ENCODE measurements around the gene RPE.

RPE gene

DNA sequence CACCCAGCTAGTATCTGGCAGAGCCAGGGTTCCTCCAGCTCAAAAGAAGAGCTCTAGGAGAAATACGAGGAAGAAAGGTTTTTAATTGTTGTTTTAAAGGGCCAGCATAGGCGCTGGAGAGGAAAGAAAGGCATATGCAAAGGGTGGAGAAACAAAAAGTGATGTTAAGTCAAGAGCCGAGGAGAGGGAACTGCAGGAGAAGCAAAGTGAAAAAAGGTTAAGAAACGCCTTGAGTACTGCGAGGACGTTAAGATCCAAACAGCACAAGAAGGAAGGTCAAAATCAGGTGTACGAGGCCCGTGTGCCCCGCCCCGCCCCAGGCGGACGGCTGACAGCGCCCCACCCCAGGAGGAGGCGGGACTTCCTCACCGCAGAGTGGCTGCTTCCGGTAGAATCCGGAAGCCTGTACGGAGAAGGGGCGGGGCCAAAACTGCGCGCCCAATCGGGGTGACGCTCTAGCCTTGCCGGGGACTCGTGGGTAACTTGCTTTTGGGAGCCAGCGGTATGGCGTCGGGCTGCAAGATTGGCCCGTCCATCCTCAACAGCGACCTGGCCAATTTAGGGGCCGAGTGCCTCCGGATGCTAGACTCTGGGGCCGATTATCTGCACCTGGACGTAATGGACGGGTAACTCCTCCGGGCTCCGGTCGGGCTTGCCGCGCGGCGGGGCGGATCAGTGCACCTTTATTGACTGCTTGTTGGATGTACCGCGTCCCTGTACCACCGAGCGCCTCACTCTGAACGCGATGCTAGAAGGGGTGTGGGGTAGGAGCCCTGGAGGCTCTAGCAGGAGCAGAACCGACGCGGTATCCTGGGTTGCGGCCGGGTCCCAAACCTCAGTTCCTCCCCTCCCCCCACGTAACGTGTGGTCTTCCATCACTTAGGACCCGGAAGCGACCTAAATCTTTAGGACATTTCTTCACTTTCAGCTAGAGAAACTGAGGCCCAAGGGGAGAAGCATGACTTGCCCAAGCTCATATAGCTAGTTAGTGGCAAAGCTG lies at the start of gene RPE:
Gene RPE (plus strand): TSS at position 481 of the 1,000 bp plus-strand sequence. CDS start 24 bp downstream, at position 505.
- DNase-seq (ENCODE audit: insufficient read length, low spot score) (peak; percentile 87), FAIRE-seq (peak; percentile 94)

- no peak for DNase-seq (ENCODE audit: insufficient read length, low spot score)
- no peak for FAIRE-seq
These were observed 46.2 kb upstream of the RPE start for GRCh38 chr2:209956271-209956670.

- DNase-seq (ENCODE audit: insufficient read length, low spot score) (no peak), FAIRE-seq (no peak)
These were observed 44.4 kb upstream of the RPE start for GRCh38 chr2:209958016-209958415.

DNA sequence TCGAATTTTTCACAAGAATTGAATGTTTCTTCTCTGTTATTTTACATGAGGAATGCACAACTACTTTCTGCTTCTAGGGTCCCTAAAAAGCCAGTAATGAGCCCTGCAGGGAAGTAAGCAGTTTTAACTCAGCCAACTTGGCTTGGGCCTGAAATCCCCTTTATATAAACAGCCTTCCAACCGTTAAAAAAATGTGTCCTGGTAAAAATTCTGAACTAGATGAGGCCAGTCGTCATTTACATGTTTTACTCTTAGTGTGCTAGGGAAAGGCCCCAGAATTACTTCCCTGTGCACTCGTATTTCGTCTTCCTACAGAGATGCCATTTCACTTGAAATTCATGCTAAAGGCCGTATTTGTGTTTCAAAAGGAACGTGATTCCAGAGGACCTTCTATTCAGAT lies 42.4 kb upstream of the RPE start:
- FAIRE-seq (no peak), DNase-seq (ENCODE audit: insufficient read length, low spot score) (no peak)

DNA sequence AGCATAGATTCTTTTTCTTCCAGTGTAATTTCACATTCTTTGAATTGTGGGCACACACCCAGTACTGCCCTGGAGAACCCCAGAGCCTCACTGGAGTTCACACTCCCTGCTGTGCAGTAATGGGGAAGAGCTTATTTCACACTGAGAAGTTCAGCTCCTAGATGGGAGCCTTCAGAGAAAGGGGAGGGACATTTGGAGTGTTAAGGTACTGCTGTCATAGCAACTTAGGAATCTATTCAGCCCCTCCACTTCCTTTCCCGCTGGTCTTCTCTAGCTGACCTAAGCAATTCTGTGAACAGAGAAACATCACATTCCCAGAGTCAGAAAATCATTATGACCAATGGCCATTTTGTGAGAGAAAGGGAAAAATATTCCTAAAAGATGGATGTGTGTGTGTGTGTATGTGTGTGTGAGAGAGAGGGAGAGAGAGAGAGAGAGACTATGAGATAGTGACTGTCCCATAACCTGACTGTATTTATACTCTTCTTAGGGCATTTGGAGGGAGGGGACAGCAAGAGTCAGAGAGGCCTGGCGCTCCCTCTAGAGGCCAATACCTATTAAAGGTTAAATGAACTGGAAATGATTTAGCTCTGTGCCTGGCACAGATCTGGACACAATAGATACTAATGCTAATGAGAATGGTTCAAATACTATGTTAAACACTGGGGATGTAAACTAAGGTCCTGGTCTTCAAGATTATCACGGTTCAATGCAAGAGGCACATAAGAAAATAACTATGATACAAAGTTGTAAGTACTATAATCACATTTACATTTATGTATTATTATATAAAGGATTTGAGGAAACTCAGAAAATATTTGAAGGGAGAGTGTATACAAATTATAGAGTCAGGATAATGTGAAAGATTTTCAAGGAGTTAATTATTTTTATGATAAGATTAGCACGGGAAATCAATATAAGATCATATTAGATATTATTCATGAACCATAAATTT lies 41.5 kb upstream of the RPE start:
- FAIRE-seq, result no peak
- peak; percentile 27 for DNase-seq (ENCODE audit: insufficient read length, low spot score)

- no peak for FAIRE-seq
- DNase-seq (ENCODE audit: insufficient read length, low spot score), result no peak
These were observed 36.7 kb upstream of the RPE start for GRCh38 chr2:209965723-209966122.

GRCh38 chr2:209969692-209970091 lies 32.7 kb upstream of the RPE start:
- FAIRE-seq (no peak), DNase-seq (ENCODE audit: insufficient read length, low spot score) (no peak)

DNA sequence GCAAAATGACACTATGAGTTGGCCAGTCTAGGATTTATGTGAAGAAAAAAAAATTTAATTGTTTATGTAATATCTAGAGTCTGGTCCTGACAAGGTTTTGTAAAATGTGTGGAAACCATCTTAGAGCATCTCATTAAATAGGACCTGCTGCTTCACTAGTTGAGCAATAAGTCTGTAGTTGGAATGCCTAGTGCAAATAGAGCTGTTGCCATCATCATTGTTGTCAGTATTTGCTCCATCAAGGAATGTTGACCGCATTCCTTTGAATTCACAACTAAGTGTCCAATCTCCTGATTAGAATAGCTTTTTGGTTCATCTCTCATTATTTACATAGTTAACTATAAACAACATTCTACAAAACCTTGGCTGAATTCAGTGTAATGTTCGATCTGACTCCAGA lies 32.2 kb upstream of the RPE start:
- FAIRE-seq, result no peak

DNA sequence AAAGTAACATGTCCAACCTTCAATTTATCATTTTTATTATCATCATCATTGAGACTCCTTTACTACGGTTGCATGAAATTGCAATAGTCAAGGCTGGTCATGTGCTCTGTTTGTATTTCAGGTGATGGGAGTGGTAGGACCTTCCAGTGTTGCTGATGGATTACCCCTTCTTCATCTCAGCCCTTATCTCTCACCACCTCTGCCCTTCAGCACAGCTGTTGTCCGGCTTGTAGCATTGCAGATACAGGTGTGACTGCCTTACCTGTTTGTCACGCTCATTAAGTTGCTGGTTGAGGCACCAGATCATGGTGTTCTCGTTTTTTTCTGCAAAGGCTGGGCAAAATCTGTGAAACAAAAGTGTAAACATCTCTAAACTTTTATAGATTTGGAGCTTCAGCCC lies 31.7 kb upstream of the RPE start:
- DNase-seq (ENCODE audit: insufficient read length, low spot score), result no peak

More for the DNA sequence above, 32.2 kb upstream of the RPE start:
- DNase-seq (ENCODE audit: insufficient read length, low spot score), result no peak

DNA sequence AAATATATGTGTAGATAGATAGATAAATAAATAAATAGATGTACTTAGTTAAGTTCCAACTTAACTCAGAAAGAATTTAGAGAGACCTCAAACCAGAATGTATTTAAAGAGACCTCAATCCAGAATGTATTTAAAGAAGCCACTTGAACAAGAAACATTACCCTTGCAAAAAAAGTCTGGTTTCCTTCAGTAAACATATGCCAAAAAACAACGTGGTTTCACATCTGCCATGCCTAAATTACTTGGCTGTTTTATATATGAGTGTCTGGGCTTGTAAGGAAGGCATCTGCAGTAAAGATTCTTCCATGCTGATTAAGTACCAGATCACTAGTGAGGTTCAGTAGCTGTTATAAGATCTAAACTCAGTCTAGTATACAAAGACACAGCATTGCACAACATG lies 29.1 kb upstream of the RPE start:
- no peak for DNase-seq (ENCODE audit: insufficient read length, low spot score)
- no peak for FAIRE-seq

More for the DNA sequence above, 31.7 kb upstream of the RPE start:
- peak; percentile 23 for FAIRE-seq

GRCh38 chr2:209974576-209974975 lies 27.9 kb upstream of the RPE start:
- FAIRE-seq, result no peak
- no peak for DNase-seq (ENCODE audit: insufficient read length, low spot score)

GRCh38 chr2:209976698-209977385 lies 25.6 kb upstream of the RPE start:
- DNase-seq (ENCODE audit: insufficient read length, low spot score) (no peak), FAIRE-seq (no peak)

DNA sequence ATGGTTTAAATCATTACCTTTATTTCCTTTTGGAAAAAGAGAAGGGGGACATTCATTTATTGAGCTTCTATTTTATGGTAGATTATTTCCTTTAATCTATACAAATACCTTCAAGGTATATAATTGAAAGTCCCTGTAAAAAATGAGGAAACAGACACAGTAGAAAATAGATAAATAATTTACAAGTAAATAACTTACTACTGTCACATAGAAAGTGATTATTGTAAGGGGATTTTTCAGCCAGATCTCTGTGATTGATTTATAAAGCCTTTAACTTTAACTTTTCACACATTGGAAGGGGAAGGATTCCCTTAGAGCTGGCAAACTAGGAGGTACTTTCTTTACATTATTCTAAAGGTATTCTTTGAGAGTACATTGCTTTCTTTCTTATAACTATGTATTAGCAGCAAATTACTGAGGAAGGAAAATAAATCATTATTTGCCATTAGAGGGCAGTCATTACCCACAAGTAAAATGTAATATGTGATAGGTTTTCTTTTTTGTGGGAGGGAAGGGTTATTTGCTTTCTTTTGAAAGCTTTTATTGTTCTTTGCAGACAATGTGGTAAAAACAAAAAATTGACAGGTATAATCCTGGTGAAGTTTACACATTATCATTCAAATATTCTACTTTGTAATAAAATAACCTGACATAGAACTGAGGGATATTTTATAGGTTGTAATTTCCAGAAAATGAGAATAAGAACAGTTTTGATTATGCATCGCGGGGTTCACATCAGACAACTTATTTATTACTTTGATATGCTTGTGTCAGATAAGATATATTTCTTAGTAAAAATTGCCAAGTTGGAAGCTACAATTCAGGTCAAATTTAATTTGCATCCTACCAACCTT lies 24.8 kb upstream of the RPE start:
- FAIRE-seq (no peak), DNase-seq (ENCODE audit: insufficient read length, low spot score) (peak; percentile 27)

DNA sequence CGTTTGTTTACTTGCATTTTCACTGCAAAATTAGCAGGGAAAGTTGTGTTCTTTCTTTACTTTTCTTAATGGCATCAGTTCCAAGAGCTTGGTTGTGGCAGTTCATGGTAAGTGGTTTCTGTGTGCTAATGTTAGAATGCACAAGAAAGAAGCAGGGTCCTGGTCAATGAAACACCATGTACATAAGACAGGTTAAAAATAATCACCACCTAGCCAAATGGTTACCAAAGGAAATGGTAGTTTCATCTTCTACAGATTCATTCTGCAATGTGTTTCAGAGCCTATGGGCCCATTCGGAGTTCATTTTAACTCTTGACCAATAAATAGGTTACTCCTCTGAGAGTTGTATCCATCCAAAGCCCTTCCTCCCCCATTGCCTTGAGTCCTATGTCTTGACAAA lies 18.1 kb upstream of the RPE start:
- FAIRE-seq, result no peak

DNA sequence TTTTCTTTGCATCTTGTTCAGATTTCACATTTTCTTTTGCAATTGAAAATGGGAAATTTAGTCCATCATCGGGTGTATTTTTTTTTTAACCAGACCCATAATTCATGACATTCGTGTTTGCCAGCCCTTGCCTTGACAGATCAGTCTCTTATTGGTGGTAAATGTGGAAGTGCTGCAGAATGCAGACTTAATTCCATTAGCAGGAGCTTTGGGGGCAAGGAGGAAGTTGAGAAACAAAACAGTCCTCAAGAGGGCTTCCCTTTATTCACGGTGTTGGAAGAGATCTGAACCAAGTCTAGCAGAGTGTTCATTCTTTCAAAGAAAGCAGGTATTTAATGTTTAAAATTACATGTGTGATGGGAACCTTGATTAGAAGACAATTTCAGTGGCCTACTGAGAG lies 16.6 kb upstream of the RPE start:
- DNase-seq (ENCODE audit: insufficient read length, low spot score) (no peak), FAIRE-seq (no peak)

More for the DNA sequence above, 18.1 kb upstream of the RPE start:
- no peak for DNase-seq (ENCODE audit: insufficient read length, low spot score)

DNA sequence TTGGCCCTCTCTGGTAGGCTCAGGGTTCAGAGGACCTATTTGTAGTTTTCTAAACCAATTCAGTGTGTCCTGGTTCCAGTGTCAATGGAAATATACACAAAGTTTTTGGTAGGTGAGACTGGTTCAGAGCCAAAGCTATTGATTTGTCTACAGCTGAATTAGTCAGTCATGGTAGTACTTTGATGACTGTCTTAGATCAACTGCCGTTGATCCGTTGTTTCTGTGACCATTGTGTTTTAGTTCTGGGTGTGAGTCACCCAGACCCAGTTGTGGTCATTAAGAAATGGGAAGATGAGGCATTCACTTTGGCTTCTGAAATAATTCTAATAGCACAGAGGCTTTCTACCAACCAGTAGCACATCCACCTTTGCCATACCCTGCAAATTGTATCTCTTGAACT lies 16.0 kb upstream of the RPE start:
- FAIRE-seq (peak; percentile 16), DNase-seq (ENCODE audit: insufficient read length, low spot score) (no peak)

GRCh38 chr2:209988010-209988409 lies 14.4 kb upstream of the RPE start:
- no peak for FAIRE-seq
- no peak for DNase-seq (ENCODE audit: insufficient read length, low spot score)

DNA sequence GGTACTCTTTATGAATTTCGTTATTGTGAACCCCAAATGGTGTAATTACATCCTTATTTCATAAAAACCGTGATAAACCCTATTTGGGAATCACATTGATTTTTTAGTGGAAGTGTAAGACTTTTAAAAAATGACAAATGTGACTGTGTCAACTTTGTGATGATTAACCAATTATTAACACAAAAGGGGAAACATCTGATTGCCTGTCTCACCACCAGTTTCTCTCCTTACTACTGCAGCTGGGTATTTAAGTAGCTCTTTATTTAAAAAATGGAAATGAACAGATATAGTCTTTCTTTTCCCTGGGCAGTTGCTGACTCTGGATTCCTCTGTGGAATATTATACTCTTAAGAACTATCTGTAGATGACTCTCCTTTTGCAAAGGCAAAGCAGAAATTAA lies 11.6 kb upstream of the RPE start:
- FAIRE-seq (no peak), DNase-seq (ENCODE audit: insufficient read length, low spot score) (no peak)

DNA sequence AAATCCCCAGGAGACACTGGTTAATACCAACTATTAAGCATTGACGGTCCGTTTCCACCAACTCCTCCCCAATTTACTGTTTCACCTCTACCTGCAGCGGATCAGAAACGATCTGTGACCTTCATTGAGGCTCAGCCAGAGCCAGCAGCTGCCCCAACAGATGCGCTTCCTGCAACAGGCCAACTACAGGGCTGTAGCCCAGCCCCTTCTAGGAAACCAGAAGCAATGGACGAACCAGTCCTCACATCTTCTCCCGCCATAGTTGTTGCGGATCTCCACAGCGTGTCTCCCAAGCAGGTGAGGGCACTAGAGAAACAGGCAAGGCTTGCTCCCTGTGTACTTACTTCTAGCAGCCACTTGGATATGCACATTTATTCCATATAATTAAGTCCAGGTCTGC lies 8.5 kb upstream of the RPE start:
- no peak for DNase-seq (ENCODE audit: insufficient read length, low spot score)
- FAIRE-seq, result no peak

DNA sequence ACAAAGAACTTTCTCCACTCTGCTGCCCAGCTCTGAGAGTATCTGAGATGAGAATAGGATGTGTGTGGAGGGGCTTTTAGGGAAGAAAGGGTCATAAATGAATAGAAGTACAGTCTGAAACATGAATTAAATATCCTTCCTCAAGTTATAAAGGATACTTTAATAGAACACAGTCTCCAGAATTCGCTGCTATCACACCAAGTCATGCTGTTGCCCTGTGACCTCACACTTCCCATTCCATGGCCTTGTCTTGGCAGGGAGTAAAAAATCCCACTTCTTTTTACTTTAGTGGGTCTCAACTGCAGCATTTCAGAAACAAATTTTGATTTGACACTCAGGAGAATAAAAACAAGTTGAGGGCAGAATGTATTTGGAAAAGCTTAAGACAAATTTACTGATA lies 3.8 kb upstream of the RPE start:
- DNase-seq (ENCODE audit: insufficient read length, low spot score) (no peak), FAIRE-seq (no peak)
